NCI-H446 (cell line): ENCODE data around the gene MYO1E.
"Not testable (repeated sequence)": the region's sequence is repeated elsewhere in the genome, so short reads cannot be mapped to it uniquely, and the experiment has no call there.

Experiments
- DNase-seq, 2 experiments: peaks; one replicate each; lab custom pipeline; 2025; lab: John Stamatoyannopoulos, UW

The MYO1E gene

DNA sequence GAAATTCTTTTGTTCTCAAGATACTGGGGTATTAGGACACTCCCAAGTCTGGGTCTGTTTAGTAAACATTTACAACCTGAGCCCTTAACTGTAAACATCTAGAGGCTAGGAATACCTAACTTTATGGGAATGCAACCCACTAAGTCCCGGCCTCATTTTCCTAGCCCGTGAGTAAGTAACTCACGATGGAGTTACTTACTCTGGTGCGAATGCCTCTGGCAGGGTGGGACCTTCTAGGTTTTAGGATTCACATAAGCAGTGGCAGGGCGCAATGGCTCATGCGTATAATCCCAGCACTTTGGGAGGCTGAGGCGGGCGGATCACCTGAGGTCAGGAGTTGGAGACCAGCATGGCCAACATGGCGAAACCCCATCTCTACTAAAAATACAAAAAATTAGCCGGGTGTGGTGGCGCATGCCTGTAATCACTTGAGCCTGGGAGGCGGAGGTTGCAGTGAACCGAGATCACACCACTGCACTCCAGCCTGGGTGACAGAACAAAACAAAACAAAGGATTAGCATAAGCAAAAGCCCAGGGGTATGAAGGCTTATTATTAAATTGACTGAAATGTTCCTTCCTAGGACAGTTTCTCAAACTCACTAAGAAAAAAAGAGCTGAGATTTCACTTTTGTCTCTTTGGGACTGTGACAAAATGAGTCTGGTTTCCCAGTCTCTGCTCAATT, 14.7 kb upstream of the MYO1E start:
- DNase-seq, result not testable (repeated sequence)

DNA sequence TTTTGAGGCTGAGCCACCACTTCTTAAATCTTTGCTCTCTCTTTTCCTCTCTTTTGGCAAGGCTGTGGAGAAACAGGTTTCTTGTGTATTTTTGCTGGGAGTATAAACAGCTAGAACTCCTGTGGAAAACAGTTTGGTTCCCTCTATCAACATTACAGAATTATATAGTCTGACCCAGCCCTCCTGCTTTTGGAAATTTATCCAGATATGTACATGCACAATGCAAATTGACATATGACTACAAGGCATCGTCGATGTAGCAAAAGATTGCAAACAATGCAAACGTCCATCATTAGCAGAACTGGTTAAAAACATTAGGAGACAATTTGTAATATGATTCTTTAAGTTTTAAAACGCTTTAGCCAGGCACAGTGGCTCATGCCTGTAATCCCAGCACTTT, 12.5 kb upstream of the MYO1E start:
- DNase-seq, result no peak

- DNase-seq, result no peak
Observed at GRCh38 chr15:59384507-59384906, 11.8 kb upstream of the MYO1E start.

GRCh38 chr15:59380902-59381610, 8.4 kb upstream of the MYO1E start:
- no peak for DNase-seq

DNA sequence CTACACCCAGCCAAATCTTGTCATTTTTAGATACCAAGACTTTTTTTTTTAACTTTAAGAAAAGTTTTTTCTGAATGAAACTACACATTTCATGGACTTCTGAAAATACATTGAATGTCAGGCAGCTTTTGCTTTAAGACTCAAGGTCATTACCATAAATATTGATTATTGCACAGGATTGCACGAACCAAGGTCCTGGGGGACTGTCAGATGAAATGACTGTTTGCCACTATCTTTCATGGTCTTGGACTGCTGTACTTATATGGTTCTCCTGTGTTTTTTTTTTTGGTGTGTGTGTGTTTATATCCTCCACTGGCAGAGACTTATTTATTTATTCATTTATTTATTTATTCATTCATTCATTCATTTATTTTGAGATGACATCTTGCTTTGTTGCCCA, 6.9 kb upstream of the MYO1E start:
- no peak for DNase-seq

- no peak for DNase-seq
Observed at GRCh38 chr15:59378855-59379254, 6.2 kb upstream of the MYO1E start.

DNA sequence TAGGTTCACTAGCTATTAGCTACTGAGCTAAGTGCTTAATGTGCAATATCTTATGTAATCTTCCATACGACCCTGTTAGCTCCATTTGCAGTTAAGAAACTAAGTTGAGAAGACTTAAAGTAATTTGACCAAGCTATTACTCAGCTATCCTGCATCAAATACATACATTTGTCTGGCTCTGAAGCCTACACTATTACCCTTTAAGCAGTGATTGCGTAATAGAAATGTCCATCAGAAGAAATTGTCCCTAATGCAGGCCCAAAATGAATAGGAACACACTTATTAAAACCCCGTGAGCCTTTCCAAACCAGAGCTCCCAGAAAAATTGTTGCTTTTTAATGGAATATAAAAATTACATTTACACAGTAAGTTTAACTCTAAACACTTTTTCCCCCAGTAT, 5.3 kb upstream of the MYO1E start:
- DNase-seq, result no peak

GRCh38 chr15:59376733-59377132, 4.1 kb upstream of the MYO1E start:
- no peak for DNase-seq

- no peak for DNase-seq
Observed at GRCh38 chr15:59373215-59373614, 544 bp upstream of the MYO1E start.

DNA sequence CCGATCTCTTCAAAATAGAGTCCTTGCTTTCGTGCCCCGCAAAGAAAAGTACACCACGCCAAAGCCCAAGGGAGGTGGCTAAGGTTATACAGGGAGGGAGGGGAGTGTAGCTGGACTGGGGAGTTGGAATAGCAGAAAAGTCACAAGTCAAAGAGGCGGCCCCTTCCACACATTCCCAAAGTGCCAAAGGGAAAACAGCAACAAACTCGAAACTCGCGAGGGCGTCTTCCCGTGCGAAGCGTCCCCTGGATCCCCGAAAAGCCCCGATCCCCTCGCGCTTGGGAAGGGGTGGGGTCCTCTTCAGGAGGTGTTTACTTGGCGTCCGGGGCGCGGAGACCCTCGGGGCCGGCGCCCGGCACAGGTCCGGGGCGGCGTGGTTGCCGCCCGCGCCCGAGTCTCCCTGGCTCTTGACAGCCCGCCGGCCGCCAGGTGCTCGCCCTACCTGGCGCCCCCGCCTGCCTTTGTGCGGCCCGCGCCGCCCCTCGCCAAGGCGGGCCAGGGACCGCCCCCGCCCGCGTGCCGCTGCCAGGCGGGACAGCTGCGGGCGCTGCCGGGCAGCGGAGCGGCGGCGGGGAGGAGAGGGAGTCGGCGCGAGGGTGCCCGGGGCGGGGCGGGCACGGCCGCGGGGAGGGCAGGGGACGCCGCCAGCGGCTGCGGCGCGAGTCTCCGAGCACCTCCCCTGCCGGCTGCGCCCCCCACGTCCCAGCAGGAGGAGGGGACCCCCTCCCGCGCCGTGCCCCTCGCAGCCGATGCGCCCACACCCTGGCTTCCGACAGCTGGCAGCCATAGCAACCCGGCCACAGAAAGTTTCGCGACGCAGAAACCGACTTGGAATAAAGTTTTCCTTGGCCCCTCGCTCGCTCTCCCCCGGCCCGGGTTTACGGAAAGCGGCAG, 966 bp downstream of the MYO1E start:
- no peak for DNase-seq

DNA sequence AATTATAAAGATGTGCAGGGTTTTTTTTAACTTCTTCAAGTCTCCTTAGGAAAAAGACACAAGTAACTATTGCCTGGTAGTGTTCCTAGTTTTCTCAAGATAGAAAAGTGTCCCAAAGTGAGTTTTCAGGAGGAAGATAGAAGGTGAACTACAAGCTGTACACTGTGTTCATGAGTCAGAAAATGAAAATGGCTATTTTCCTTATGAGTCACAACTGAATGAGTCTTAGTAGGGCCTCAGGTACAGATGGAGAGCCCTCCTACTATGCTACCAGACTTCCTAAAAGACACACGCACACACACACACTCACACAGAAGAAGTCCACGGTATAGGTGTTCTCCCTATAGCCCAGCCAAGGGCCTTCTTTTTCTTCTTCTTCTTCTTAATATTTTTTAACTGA, 3.1 kb downstream of the MYO1E start:
- no peak for DNase-seq

GRCh38 chr15:59367022-59367451, 5.6 kb downstream of the MYO1E start:
- no peak for DNase-seq

GRCh38 chr15:59366333-59367021, 6.2 kb downstream of the MYO1E start:
- no peak for DNase-seq

- DNase-seq, result no peak
Observed at GRCh38 chr15:59364248-59364647, 8.4 kb downstream of the MYO1E start.

- no peak for DNase-seq
Observed at GRCh38 chr15:59362331-59362730, 10.3 kb downstream of the MYO1E start.

GRCh38 chr15:59360896-59361295, 11.8 kb downstream of the MYO1E start:
- DNase-seq, result no peak

- no peak for DNase-seq
Observed at GRCh38 chr15:59360305-59360704, 12.4 kb downstream of the MYO1E start.

DNA sequence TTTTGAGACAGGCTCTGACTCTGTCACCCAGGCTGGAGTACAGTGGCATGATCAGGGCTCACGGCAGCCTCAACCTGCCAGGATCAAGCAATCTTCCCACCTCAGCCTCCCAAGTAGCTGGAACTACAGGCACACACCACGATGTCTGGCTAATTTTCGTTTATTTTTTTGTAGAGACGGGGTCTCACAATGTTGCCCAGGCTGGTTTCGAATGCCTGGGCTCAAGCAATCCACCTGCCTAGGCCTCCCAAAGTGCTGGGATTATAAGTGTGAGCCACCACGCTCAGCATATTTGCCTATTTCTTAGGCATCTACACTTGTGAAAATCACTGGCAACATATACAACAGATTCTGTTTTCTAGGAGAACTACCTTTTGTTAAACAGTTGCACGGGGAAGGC, 16.9 kb downstream of the MYO1E start:
- no peak for DNase-seq

DNA sequence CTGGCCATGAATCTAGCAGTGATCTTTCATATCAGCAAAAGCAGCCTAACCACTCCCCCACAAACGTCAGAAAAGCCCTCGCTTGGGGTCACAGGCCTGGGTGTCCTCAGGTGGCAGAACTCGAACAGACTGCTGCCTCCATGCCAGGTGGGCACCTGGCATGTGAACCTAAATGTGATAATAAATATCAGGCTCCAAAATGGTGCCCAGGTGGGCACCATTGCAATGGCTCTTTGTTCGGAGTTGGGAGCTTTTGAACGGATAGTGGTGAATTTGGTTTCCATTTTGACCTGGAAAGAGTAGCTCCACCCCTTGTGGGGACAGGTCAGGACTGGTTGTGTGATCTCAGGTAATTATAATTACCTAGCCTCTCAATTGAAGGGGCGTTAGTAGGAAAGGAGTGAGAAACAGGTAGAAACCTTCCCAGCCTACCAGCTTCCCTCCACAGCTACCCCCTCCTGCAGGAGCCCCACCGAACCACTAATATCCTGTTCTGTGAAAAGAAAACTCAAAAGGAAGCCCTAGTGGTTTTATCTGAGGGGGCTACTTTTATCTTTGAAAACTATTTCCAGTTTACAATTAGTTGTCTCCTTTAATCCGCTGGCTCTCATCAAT, 18.1 kb downstream of the MYO1E start:
- DNase-seq, result no peak

- no peak for DNase-seq
Observed at GRCh38 chr15:59353994-59354416, 18.7 kb downstream of the MYO1E start.

GRCh38 chr15:59352683-59353082, 20.0 kb downstream of the MYO1E start:
- DNase-seq, result no peak

- DNase-seq, result no peak
Observed at GRCh38 chr15:59352189-59352588, 20.5 kb downstream of the MYO1E start.
